Dermis microvascular lymphatic vessel endothelial cell (primary cell): ENCODE results near the gene EYS. TPM values are rescaled to one million over a fixed set of nuclear protein-coding genes. Genes with fewer than 3 reads are reported as not detected.
"Not testable (repeated sequence)": the region's sequence is repeated elsewhere in the genome, so short reads cannot be mapped to it uniquely, and the experiment has no call there.

Experiments
- DNase-seq, 2 donors: peaks; one replicate each; pipeline versions ENCODE4 v3.0.0 to v3.0.0-alpha.2; 2010; ENCODE audit warnings: low read depth in 2 of 2
- total RNA-seq: library from RNA; depleted of rRNA; stranded (reverse); fragments of >200 nt; gene quantifications from 2 replicates; pipeline ENCODE4 v1.2.1, GENCODE V29; 2014

The EYS gene
- total RNA-seq, 1 donor from 2014 or later = 0.13 TPM

GRCh38 chr6:63997221-63997620 lies 1709.8 kb downstream of the EYS start:
- DNase-seq = no peak

DNA sequence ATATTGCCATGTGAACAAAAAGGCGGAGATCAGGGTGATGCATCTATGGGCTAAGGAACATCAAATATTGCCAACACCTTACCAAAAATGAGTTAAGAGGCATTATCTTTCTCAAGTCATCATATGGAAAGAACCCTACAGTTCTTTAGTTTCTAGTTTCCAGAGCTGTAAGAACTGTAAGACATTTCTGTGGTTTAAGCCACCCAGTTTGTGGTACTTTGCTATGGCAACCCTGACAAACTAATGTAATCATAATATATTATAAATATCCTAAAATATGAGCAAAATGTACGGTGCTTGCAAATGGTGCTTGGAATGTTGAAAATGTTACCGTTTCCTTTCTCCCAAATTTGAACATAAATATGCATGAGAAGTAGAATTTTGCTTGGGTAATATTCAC lies 1721.8 kb downstream of the EYS start:
- no peak for DNase-seq

DNA sequence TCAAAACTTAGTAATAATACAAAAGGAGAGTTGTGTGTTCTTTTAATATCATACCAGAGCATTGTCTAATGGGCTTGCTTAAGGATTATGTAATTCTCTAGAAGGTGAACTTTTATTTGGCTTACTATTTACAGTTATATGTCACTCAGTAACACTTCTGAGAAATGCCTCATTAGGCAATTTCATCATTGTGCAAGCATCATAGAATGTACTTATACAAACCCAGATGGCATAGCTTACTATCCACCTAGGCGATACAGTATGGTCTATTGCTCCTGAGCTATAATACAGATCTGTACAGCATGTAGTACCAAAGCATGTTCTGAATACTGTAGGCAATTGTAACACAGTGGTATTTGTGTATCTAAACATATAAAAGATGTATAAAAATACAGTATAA lies 1731.3 kb downstream of the EYS start:
- no peak for DNase-seq

DNA sequence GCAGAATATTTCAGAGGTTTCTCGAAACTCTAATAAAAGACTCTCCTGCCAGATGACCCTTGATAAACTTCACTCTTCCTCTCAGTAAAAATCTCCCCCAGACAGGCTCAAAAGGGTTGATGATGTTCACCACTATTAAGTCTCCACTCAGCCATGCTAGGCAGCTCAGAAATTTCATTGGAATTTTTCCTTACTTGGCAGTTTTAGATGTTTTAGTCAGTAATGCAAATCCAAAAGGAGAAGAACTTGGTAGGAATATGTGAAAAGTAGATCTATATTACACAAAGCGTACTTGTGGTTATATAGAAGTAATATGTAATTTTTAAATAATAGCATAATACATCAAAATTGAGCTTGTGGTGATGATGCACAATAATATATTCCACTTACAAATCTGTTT lies 1738.4 kb downstream of the EYS start:
- DNase-seq = no peak

GRCh38 chr6:63964366-63964765 lies 1742.7 kb downstream of the EYS start:
- DNase-seq = no peak

GRCh38 chr6:63963769-63964315 lies 1743.2 kb downstream of the EYS start:
- DNase-seq = no peak

- not testable (repeated sequence) for DNase-seq
Observed at GRCh38 chr6:63953336-63954021, 1753.5 kb downstream of the EYS start.

DNA sequence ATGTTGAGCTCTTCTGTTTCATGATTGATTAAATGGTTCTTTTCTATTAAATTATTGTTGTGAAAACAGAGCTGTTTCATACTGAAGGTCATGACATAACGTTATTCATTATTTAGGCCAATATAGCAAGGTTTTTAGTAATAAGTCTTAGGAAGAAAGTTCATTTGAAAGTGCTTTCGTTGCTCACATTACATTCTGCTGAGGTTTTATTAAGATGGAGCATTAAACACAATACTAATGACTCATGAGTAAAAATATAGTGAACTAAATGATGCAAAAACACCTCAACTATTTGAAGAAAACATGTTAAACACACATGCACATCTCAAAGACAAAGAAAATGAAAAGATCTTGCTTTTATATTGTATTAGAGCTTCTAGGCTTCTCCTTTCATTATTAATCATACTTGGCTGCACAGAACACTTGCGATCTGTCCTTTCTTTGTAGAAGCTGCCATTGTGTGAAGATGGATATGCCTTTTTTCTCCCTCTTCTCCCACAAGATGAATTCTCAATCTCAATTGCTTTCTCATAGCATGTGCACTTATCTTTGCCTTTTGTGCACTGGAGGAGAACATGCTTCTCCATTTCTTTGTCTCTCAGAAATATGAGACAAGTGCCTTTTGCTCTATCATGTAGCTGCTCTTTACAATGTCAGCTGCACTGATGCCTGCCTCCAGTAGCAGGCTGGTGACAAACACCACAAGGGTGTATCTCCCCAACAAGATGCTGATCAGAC lies 1759.1 kb downstream of the EYS start:
- DNase-seq = no peak

GRCh38 chr6:63945987-63946386 lies 1761.0 kb downstream of the EYS start:
- DNase-seq = no peak

DNA sequence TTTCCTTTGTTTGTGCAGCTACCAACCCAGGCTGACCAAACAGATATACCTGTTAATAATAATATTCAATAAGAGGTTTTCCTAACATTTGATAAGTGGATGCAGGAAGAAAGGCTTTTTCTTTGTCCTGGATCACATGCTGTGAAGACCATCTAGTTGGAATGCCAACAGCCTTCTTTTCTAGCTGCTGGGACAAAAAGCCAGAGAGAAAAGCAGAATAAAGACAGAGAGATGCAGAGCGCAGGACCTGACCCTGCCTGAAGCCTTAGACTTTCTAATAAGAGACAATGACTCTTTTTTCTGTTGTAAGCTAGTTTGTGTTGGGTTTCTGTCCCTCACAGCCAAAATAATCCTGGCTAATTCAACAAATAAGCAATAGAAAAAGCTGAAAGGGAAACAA lies 1763.2 kb downstream of the EYS start:
- no peak for DNase-seq

GRCh38 chr6:63941747-63942470 lies 1765.1 kb downstream of the EYS start:
- no peak for DNase-seq

GRCh38 chr6:63940056-63940455 lies 1767.0 kb downstream of the EYS start:
- no peak for DNase-seq

GRCh38 chr6:63936399-63936798 lies 1770.6 kb downstream of the EYS start:
- no peak for DNase-seq

DNA sequence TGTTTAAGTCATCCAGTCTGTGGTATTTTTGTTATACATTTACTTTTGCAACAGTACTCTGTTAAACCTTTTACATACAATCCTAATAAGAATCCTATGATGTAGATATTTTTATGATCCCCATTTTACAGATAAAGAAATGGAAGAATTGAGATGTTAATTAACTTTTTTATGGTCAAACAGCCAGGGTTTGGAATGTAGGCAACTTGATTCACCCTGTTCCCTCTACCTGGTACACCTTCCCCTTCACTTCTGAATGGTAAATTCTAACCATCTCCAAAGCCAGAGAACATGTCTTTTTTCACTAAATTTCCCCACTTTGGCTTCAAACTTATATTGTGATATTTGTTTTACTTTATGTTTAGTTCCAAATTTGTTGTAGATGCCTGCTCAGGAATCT lies 1771.3 kb downstream of the EYS start:
- no peak for DNase-seq

GRCh38 chr6:63933948-63934347 lies 1773.1 kb downstream of the EYS start:
- not testable (repeated sequence) for DNase-seq

- DNase-seq = no peak
Observed at GRCh38 chr6:63930848-63931247, 1776.2 kb downstream of the EYS start.

DNA sequence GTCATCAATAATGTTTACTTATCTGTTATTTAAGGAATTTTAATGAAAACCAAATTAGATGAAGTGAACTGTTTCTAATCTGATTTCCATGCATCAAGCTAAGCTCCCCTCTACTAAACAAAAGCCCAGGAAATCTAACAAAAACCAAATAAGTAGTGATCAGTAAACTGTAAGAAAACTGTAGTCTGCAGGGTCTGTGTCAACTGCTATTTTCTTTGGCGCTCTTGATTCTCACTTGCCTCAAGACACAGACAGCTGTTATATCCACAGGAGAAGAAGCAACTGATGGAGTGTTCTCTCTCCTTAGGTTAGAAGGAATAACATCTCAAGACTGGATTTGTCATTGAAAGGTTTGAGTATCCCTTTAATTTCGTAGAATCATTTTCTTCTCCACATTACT lies 1777.9 kb downstream of the EYS start:
- DNase-seq = no peak

GRCh38 chr6:63928613-63929012 lies 1778.4 kb downstream of the EYS start:
- no peak for DNase-seq

- no peak for DNase-seq
Observed at GRCh38 chr6:63926950-63927927, 1779.8 kb downstream of the EYS start.

GRCh38 chr6:63926258-63926780 lies 1780.7 kb downstream of the EYS start:
- DNase-seq = no peak
